Measurements from ENCODE around the gene CSK. TPM values are rescaled to one million over a fixed set of nuclear protein-coding genes. Genes with fewer than 3 reads are reported as not detected.

Gene CSK
- total RNA-seq, 2 donors from 2014 or later: 64.3 to 126 TPM

- no peak for DNase-seq
- intact Hi-C loops (cut with DNase I): no loop called here
- TF ChIP-seq, protein P1, sequence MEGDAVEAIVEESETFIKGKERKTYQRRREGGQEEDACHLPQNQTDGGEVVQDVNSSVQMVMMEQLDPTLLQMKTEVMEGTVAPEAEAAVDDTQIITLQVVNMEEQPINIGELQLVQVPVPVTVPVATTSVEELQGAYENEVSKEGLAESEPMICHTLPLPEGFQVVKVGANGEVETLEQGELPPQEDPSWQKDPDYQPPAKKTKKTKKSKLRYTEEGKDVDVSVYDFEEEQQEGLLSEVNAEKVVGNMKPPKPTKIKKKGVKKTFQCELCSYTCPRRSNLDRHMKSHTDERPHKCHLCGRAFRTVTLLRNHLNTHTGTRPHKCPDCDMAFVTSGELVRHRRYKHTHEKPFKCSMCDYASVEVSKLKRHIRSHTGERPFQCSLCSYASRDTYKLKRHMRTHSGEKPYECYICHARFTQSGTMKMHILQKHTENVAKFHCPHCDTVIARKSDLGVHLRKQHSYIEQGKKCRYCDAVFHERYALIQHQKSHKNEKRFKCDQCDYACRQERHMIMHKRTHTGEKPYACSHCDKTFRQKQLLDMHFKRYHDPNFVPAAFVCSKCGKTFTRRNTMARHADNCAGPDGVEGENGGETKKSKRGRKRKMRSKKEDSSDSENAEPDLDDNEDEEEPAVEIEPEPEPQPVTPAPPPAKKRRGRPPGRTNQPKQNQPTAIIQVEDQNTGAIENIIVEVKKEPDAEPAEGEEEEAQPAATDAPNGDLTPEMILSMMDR (IDR thresholded peaks at IDR 0.05): no peak
- Histone ChIP-seq H3K36me3 (no peaks in the 10 kb centered on the region), H3K9me3 (no peaks in the 10 kb centered on the region), H3K27me3 (peaks cover 9% of the 10 kb centered on the region), H3K27ac (no peak overlapping the region), H3K4me3 (no peak overlapping the region), H3K4me1 (no peaks in the 10 kb centered on the region), H3K9ac (ENCODE audit: low read depth in 2 of 2, low read length in 2 of 2) (no peak overlapping the region)
Measured at GRCh38 chr15:74824976-74825375, 43.1 kb downstream of the CSK start.

DNA sequence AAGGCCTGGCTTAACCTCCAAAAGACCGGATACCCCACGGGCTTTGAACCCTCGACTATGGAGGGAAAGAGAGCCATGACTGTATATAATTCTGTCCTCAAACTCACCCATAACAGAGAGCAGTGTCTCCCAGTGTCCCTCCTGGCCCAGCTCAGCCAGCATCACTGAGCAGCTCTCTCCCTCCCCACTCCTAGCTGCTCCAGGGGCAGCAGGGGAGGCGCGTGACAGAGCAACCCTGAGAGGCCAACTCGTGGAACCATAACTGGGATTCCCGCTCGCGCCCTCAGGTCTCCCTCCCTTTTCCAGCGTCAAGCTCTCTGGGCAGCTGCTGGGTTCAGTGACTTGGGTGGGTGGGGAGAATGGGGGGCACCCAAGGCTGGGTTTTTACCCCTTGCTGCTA lies 44.0 kb downstream of the CSK start:
- no peak for DNase-seq
- Histone ChIP-seq H3K4me1 (no peaks in the 10 kb centered on the region), H3K9me3 (no peaks in the 10 kb centered on the region), H3K36me3 (no peaks in the 10 kb centered on the region), H3K27me3 (peaks cover 9% of the 10 kb centered on the region), H3K27ac (no peak overlapping the region), H3K9ac (ENCODE audit: low read depth in 2 of 2, low read length in 2 of 2) (no peak overlapping the region), H3K4me3 (no peak overlapping the region)
- TF ChIP-seq, protein P1 (IDR thresholded peaks at IDR 0.05): no peak
- intact Hi-C loops (cut with DNase I): no loop called here

GRCh38 chr15:74826364-74826819 lies 44.5 kb downstream of the CSK start, which contains the start of gene CPLX3:
CPLX3 (plus strand) TSS chr15:74826627; CDS start chr15:74826704, 77 bp downstream.
- Histone ChIP-seq H3K36me3 (no peaks in the 10 kb centered on the region), H3K9ac (ENCODE audit: low read depth in 2 of 2, low read length in 2 of 2) (no peak within 1 kb of the TSS), H3K9me3 (no peaks in the 10 kb centered on the region), H3K4me1 (no peaks in the 10 kb centered on the region), H3K27ac (no peak within 1 kb of the TSS), H3K4me3 (no peak within 1 kb of the TSS), H3K27me3 (peaks cover 9% of the 10 kb centered on the region)
- DNase-seq: no peak
- TF ChIP-seq, protein P1 (IDR thresholded peaks at IDR 0.05): no peak
- intact Hi-C loops (cut with DNase I): no loop called here

GRCh38 chr15:74826921-74827320 lies 45.0 kb downstream of the CSK start:
- intact Hi-C loops (cut with DNase I): no loop called here
- DNase-seq: no peak
- no peak overlapping the region for H3K4me3 ChIP-seq
- peaks cover 9% of the 10 kb centered on the region for H3K27me3 ChIP-seq
- no peak overlapping the region for H3K9ac ChIP-seq (ENCODE audit: low read depth in 2 of 2, low read length in 2 of 2)
- no peak overlapping the region for H3K27ac ChIP-seq
- no peaks in the 10 kb centered on the region for H3K4me1 ChIP-seq
- H3K36me3 ChIP-seq: no peaks in the 10 kb centered on the region
- no peaks in the 10 kb centered on the region for H3K9me3 ChIP-seq
- TF ChIP-seq, protein P1 (IDR thresholded peaks at IDR 0.05): no peak

DNA sequence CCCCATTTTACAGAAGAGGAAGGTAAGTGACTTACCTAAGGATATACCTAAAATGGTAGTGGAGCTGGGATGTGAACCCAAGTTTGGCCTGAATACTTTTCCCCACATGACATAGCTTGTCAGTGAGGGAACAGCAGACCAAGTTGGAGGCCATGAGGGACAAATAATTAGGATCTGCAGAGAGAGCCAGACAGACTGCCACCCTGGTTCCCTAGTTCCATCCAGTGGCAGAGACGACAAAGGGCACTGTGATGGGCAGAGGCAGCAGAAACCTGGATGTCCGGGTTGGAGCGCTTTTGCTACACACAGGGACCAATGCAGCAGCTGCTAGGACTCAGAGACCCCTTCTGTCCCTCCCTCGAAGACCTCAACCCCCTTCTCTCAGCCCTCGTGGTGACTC lies 45.7 kb downstream of the CSK start:
- Histone ChIP-seq H3K27ac (no peak overlapping the region), H3K9me3 (no peaks in the 10 kb centered on the region), H3K4me1 (no peaks in the 10 kb centered on the region), H3K9ac (ENCODE audit: low read depth in 2 of 2, low read length in 2 of 2) (no peak overlapping the region), H3K4me3 (no peak overlapping the region), H3K27me3 (peaks cover 9% of the 10 kb centered on the region), H3K36me3 (no peaks in the 10 kb centered on the region)
- TF ChIP-seq, protein P1 (IDR thresholded peaks at IDR 0.05): no peak
- no peak for DNase-seq
- intact Hi-C loops (cut with DNase I): no loop called here
